DND-41 (cell line): ENCODE data around the gene MIA2.

Experiments used
- ATAC-seq: fragments of 200-7000 bp; cut with Tn5 transposase; 3 replicates; pipeline ENCODE4 v1.9.1; 2021; ENCODE audit warnings: low read depth; ENCODE audit not compliant: insufficient read depth
- DNase-seq: peaks from one replicate; pipeline ENCODE4 v3.0.0-alpha.2; 2020
- H2AFZ ChIP-seq: 2 replicates; pipeline ENCODE4 v1.6.0; 2012; ENCODE audit warnings: low read depth, low read length
- H3K27ac ChIP-seq: 2 replicates; pipeline ENCODE4 v1.5.1; 2012; ENCODE audit warnings: low read length, inconsistent platforms
- H3K27me3 ChIP-seq: fragments of 200-600 bp; sonication (generic); 2 replicates; pipeline ENCODE4 v1.6.0; 2012; ENCODE audit warnings: low read length, mild to moderate bottlenecking, inconsistent platforms; ENCODE audit not compliant: insufficient read depth, poor library complexity
- H3K36me3 ChIP-seq: 2 replicates; pipeline ENCODE4 v1.5.1; 2012; ENCODE audit warnings: low read length, inconsistent platforms; ENCODE audit not compliant: insufficient read depth
- H3K4me1 ChIP-seq: 2 replicates; pipeline ENCODE4 v1.5.1; 2012; ENCODE audit warnings: mild to moderate bottlenecking, low read length; ENCODE audit not compliant: insufficient read depth
- H3K4me2 ChIP-seq: 2 replicates; pipeline ENCODE4 v1.6.0; 2012; ENCODE audit warnings: mild to moderate bottlenecking, moderate library complexity, low read length, inconsistent platforms; ENCODE audit not compliant: insufficient read depth
- H3K4me3 ChIP-seq, 2 experiments: fragments of 200-600 bp in 1 of 2; shearing (Covaris generic) in 1 of 2; 2 replicates each; pipeline ENCODE4 v1.5.1; 2012 to 2016; ENCODE audit warnings: inconsistent platforms in 2 of 2, low read length in 2 of 2, mild to moderate bottlenecking in 2 of 2, low read depth in 1 of 2, moderate library complexity in 1 of 2
- H3K79me2 ChIP-seq: 2 replicates; pipeline ENCODE4 v1.6.0; 2012; ENCODE audit warnings: low read length, inconsistent platforms; ENCODE audit not compliant: insufficient read depth
- H3K9ac ChIP-seq: 2 replicates; pipeline ENCODE4 v1.6.0; 2012; ENCODE audit warnings: low read depth, mild to moderate bottlenecking, inconsistent platforms, low read length, moderate library complexity
- H3K9me3 ChIP-seq: 2 replicates; pipeline ENCODE4 v1.5.1; 2012; ENCODE audit warnings: low read length, moderate library complexity, mild to moderate bottlenecking, inconsistent platforms; ENCODE audit not compliant: insufficient read depth, severe bottlenecking
- H4K20me1 ChIP-seq: 2 replicates; pipeline ENCODE4 v1.6.0; 2012; ENCODE audit warnings: low read length; ENCODE audit not compliant: insufficient read depth
- EZH2 ChIP-seq: IDR thresholded peaks from 3 replicates; pipeline ENCODE4 v1.6.1; 2012; ENCODE audit warnings: borderline replicate concordance, low read depth, mild to moderate bottlenecking, moderate library complexity, low read length, inconsistent platforms; ENCODE audit not compliant: severe bottlenecking
- TF ChIP-seq, protein P1 (sequence below): IDR thresholded peaks from 2 replicates; pipeline ENCODE4 v1.5.1; 2012; ENCODE audit warnings: borderline replicate concordance, low read length, moderate library complexity, mild to moderate bottlenecking; ENCODE audit not compliant: poor library complexity, severe bottlenecking; ENCODE audit errors: extremely low read depth

The MIA2 gene

GRCh38 chr14:39302124-39302810, 68.6 kb downstream of the MIA2 start:
- H2AFZ ChIP-seq: no peak overlapping the region
- H3K4me2 ChIP-seq: no peak overlapping the region
- no peak overlapping the region for H3K9ac ChIP-seq
- no peak overlapping the region for H3K4me3 ChIP-seq
- no peak for TF ChIP-seq EZH2
- TF ChIP-seq, protein P1, sequence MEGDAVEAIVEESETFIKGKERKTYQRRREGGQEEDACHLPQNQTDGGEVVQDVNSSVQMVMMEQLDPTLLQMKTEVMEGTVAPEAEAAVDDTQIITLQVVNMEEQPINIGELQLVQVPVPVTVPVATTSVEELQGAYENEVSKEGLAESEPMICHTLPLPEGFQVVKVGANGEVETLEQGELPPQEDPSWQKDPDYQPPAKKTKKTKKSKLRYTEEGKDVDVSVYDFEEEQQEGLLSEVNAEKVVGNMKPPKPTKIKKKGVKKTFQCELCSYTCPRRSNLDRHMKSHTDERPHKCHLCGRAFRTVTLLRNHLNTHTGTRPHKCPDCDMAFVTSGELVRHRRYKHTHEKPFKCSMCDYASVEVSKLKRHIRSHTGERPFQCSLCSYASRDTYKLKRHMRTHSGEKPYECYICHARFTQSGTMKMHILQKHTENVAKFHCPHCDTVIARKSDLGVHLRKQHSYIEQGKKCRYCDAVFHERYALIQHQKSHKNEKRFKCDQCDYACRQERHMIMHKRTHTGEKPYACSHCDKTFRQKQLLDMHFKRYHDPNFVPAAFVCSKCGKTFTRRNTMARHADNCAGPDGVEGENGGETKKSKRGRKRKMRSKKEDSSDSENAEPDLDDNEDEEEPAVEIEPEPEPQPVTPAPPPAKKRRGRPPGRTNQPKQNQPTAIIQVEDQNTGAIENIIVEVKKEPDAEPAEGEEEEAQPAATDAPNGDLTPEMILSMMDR: no peak
- DNase-seq (no peak), ATAC-seq (no peak)
- H3K36me3 ChIP-seq: peaks cover 16% of the 10 kb centered on the region; the same call in 1 of the 2 replicates
- H3K9me3 ChIP-seq: no peaks in the 10 kb centered on the region
- H4K20me1 ChIP-seq: no peaks in the 10 kb centered on the region
- H3K4me1 ChIP-seq: no peaks in the 10 kb centered on the region
- no peak overlapping the region for H3K27ac ChIP-seq
- H3K27me3 ChIP-seq: no peaks in the 10 kb centered on the region
- no peaks in the 10 kb centered on the region for H3K79me2 ChIP-seq

DNA sequence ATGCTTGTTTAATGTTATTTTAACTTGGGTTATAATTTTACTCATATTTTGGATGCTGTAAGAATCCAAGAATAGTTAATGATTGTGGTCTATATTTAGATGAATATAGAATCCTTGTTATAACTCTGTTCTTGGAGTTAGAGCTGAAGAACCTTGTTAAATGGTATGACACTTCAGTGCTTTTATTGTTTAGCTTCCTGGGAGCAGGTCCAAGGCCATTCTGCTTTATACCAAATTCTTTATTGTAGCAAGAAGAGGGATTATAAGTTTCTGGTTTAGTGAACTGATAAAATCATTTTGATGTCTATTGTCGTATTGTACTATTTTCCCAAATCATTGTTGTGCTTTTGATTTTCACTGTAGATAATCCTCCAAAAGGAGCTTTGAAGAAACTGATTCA, 69.4 kb downstream of the MIA2 start:
- H3K4me1 ChIP-seq: no peaks in the 10 kb centered on the region
- ATAC-seq: no peak
- DNase-seq: no peak
- no peaks in the 10 kb centered on the region for H4K20me1 ChIP-seq
- no peak overlapping the region for H3K9ac ChIP-seq
- TF ChIP-seq EZH2: no peak
- TF ChIP-seq, protein P1: no peak
- H3K27ac ChIP-seq: no peak overlapping the region
- H3K4me3 ChIP-seq: no peak overlapping the region
- no peak overlapping the region for H3K4me2 ChIP-seq
- H3K36me3 ChIP-seq: peaks cover 16% of the 10 kb centered on the region; the same call in 1 of the 2 replicates
- H3K79me2 ChIP-seq: no peaks in the 10 kb centered on the region
- no peaks in the 10 kb centered on the region for H3K27me3 ChIP-seq
- no peak overlapping the region for H2AFZ ChIP-seq
- H3K9me3 ChIP-seq: no peaks in the 10 kb centered on the region

GRCh38 chr14:39307815-39308214, 74.1 kb downstream of the MIA2 start:
- DNase-seq (no peak), ATAC-seq (no peak)
- Histone ChIP-seq H3K4me3 (no peak overlapping the region), H3K9ac (no peak overlapping the region), H3K27ac (no peak overlapping the region), H2AFZ (no peak overlapping the region), H4K20me1 (no peaks in the 10 kb centered on the region), H3K4me2 (no peak overlapping the region), H3K36me3 (peaks cover 13% of the 10 kb centered on the region; the same call in 1 of the 2 replicates), H3K27me3 (no peaks in the 10 kb centered on the region), H3K4me1 (no peaks in the 10 kb centered on the region), H3K79me2 (no peaks in the 10 kb centered on the region), H3K9me3 (no peaks in the 10 kb centered on the region)
- TF ChIP-seq, protein P1: no peak
- TF ChIP-seq EZH2: no peak

- Histone ChIP-seq H3K27me3 (no peaks in the 10 kb centered on the region), H3K4me3 (no peak overlapping the region), H3K9ac (no peak overlapping the region), H3K79me2 (no peaks in the 10 kb centered on the region), H2AFZ (no peak overlapping the region), H3K9me3 (no peaks in the 10 kb centered on the region), H3K27ac (no peak overlapping the region), H4K20me1 (no peaks in the 10 kb centered on the region), H3K4me1 (no peaks in the 10 kb centered on the region), H3K36me3 (peaks cover 10% of the 10 kb centered on the region; the same call in 1 of the 2 replicates), H3K4me2 (no peak overlapping the region)
- ATAC-seq (no peak), DNase-seq (no peak)
- TF ChIP-seq, protein P1: no peak
- no peak for TF ChIP-seq EZH2
These were observed 76.3 kb downstream of the MIA2 start for GRCh38 chr14:39310051-39310450.
